Omental fat pad (tissue), 4 donors: ENCODE measurements around the gene AKAP13. TPM values are rescaled to one million over a fixed set of nuclear protein-coding genes. Genes with fewer than 3 reads are reported as not detected.
"Not testable (repeated sequence)": the region's sequence is repeated elsewhere in the genome, so short reads cannot be mapped to it uniquely, and the experiment has no call there.

Experiments used
- ATAC-seq: fragments of 150-250 bp; one replicate; pipeline ENCODE4 v1.9.1; 2016; ENCODE audit warnings: mild to moderate bottlenecking, moderate library complexity; ENCODE audit not compliant: low FRiP score
- DNase-seq: peaks from one replicate; pipeline ENCODE4 v3.0.0-alpha.2; 2019; ENCODE audit warnings: low spot score
- small RNA-seq: library from RNA; depleted of rRNA; stranded (forward); fragments of <200 nt; gene quantifications from one replicate; pipeline ENCODE3, GENCODE V24; 2016
- total RNA-seq, 4 donors: library from RNA; depleted of rRNA; stranded (reverse); fragments of >200 nt; gene quantifications; one replicate each; pipeline ENCODE4 v1.1.0, GENCODE V29; 2016
- TF ChIP-seq, protein P1 (sequence below), 3 donors: fragments of 450-650 bp; IDR thresholded peaks; one replicate each; pipeline ENCODE4 v1.5.1; 2016 to 2017; ENCODE audit warnings: antibody characterized with exemption in 3 of 3, mild to moderate bottlenecking in 3 of 3, moderate library complexity in 2 of 3

AKAP13 gene
- total RNA-seq, 4 donors from 2014 or later, result 162 to 301 (median 216) TPM

GRCh38 chr15:85793641-85794597, 413.5 kb downstream of the AKAP13 start:
- ATAC-seq (peak; percentile 13), DNase-seq (no peak)
- TF ChIP-seq, protein P1, sequence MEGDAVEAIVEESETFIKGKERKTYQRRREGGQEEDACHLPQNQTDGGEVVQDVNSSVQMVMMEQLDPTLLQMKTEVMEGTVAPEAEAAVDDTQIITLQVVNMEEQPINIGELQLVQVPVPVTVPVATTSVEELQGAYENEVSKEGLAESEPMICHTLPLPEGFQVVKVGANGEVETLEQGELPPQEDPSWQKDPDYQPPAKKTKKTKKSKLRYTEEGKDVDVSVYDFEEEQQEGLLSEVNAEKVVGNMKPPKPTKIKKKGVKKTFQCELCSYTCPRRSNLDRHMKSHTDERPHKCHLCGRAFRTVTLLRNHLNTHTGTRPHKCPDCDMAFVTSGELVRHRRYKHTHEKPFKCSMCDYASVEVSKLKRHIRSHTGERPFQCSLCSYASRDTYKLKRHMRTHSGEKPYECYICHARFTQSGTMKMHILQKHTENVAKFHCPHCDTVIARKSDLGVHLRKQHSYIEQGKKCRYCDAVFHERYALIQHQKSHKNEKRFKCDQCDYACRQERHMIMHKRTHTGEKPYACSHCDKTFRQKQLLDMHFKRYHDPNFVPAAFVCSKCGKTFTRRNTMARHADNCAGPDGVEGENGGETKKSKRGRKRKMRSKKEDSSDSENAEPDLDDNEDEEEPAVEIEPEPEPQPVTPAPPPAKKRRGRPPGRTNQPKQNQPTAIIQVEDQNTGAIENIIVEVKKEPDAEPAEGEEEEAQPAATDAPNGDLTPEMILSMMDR (IDR thresholded peaks at IDR 0.05), result no peak

GRCh38 chr15:85794598-85795336, 414.4 kb downstream of the AKAP13 start, which contains the start of gene KLHL25:
TSS of gene KLHL25 (minus strand) at chr15:85794925. CDS start at chr15:85769810, 25,115 bp downstream.
- DNase-seq (peak; percentile 55), ATAC-seq (peak; percentile 99)
- TF ChIP-seq, protein P1 (IDR thresholded peaks at IDR 0.05), result no peak

GRCh38 chr15:85795337-85796305, 415.2 kb downstream of the AKAP13 start:
- DNase-seq (no peak), ATAC-seq (no peak)
- TF ChIP-seq, protein P1 (IDR thresholded peaks at IDR 0.05), result no peak

DNA sequence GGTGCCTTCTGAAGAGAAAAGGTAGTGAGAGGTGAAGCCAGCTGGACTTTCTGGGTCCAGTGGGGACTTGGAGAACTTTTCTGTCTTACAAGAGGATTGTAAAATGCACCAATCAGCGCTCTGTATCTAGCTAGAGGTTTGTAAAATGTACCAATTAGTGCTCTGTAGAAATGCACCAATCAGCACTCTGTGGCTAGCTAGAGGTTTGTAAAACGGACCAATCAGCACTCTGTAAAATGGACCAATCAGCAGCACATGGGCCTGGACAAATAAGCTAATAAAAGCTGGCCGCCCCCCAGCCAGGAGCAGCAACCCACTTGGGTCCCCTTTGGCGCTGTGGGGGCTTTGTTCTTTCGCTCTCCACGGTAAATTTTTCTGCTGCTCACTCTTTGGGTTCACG, 416.0 kb downstream of the AKAP13 start:
- DNase-seq, ATAC-seq: not testable (repeated sequence)

Small RNA genes within 50 kb of the gene (small RNA-seq; reads per million reads assigned to genes)
- gene AC021739.1, result not detected
- gene MIR1276, result 0.52 reads per million
- gene RNU6-1280P, result not detected
- not detected for gene RNU7-79P
